Mesenchymal stem cell (in vitro differentiated cells and primary cell): Measurements from ENCODE around the gene NXPE4. TPM values are rescaled to one million over a fixed set of nuclear protein-coding genes. Genes with fewer than 3 reads are reported as not detected.
"Not testable (repeated sequence)": the region's sequence is repeated elsewhere in the genome, so short reads cannot be mapped to it uniquely, and the experiment has no call there.

Experiments
- DNase-seq: peaks from one replicate; pipeline ENCODE4 v3.0.0-alpha.2; 2013
- H2AFZ ChIP-seq: one replicate; pipeline ENCODE4 v1.6.1; 2013; ENCODE audit warnings: low read depth, mild to moderate bottlenecking, control low read depth, inconsistent platforms, low read length, moderate library complexity
- H2AK5ac ChIP-seq: 2 replicates; pipeline ENCODE4 v1.6.1; 2013; ENCODE audit warnings: low read length, moderate library complexity, mild to moderate bottlenecking, inconsistent platforms; ENCODE audit not compliant: severe bottlenecking
- H2BK120ac ChIP-seq: one replicate; pipeline ENCODE4 v1.6.1; 2013; ENCODE audit warnings: low read depth, mild to moderate bottlenecking, inconsistent platforms, low read length, moderate library complexity
- H2BK12ac ChIP-seq, 2 experiments: one replicate each; pipeline ENCODE4 v1.6.1; 2013; ENCODE audit warnings: inconsistent platforms in 2 of 2, low read length in 2 of 2, mild to moderate bottlenecking in 2 of 2, moderate library complexity in 2 of 2, control low read depth in 1 of 2
- H2BK15ac ChIP-seq: one replicate; pipeline ENCODE4 v1.6.1; 2013; ENCODE audit warnings: mild to moderate bottlenecking, low read depth, inconsistent platforms; ENCODE audit not compliant: poor library complexity, severe bottlenecking
- H2BK5ac ChIP-seq: 2 replicates; pipeline ENCODE4 v1.6.1; 2013; ENCODE audit warnings: low read depth, mild to moderate bottlenecking, low read length, control low read depth, inconsistent platforms; ENCODE audit not compliant: poor library complexity, severe bottlenecking
- H3K14ac ChIP-seq, 2 experiments: one replicate each; pipeline ENCODE4 v1.6.1; 2013; ENCODE audit warnings: inconsistent platforms in 2 of 2, low read length in 2 of 2, control low read depth in 1 of 2, mild to moderate bottlenecking in 1 of 2, moderate library complexity in 1 of 2
- H3K18ac ChIP-seq, 2 experiments: one replicate each; pipeline ENCODE4 v1.6.1; 2013; ENCODE audit warnings: inconsistent platforms in 2 of 2, low read length in 2 of 2, control low read depth in 1 of 2, low read depth in 1 of 2, mild to moderate bottlenecking in 1 of 2
- H3K23ac ChIP-seq, 2 experiments: one replicate each; pipeline ENCODE4 v1.6.1; 2013; ENCODE audit warnings: inconsistent platforms in 2 of 2, low read length in 2 of 2, mild to moderate bottlenecking in 2 of 2, moderate library complexity in 2 of 2, control low read depth in 1 of 2
- H3K27ac ChIP-seq: 2 replicates; pipeline ENCODE4 v1.5.1; 2013; ENCODE audit warnings: mild to moderate bottlenecking, moderate library complexity, low read length, control low read depth, inconsistent platforms; ENCODE audit not compliant: poor library complexity, severe bottlenecking
- H3K27me3 ChIP-seq, 2 experiments: 2 replicates each; pipeline versions ENCODE4 v1.6.1 to v1.7.0; 2013; ENCODE audit warnings: low read length in 2 of 2, mild to moderate bottlenecking in 2 of 2, moderate library complexity in 2 of 2, control low read depth in 1 of 2, inconsistent platforms in 1 of 2; ENCODE audit not compliant: control insufficient read depth in 1 of 2, insufficient read depth in 1 of 2
- H3K36me3 ChIP-seq, 2 experiments: 2 replicates each; pipeline versions ENCODE4 v1.6.1 to v1.7.0; 2013; ENCODE audit warnings: low read length in 2 of 2, control low read depth in 1 of 2, inconsistent platforms in 1 of 2, low read depth in 1 of 2, mild to moderate bottlenecking in 1 of 2; ENCODE audit not compliant: insufficient read depth in 2 of 2, control insufficient read depth in 1 of 2
- H3K4ac ChIP-seq, 2 experiments: one replicate each; pipeline ENCODE4 v1.6.1; 2013; ENCODE audit warnings: inconsistent platforms in 2 of 2, low read length in 2 of 2, mild to moderate bottlenecking in 2 of 2, moderate library complexity in 2 of 2, control low read depth in 1 of 2, low read depth in 1 of 2
- H3K4me1 ChIP-seq: 2 replicates; pipeline ENCODE4 v1.6.1; 2013; ENCODE audit warnings: low read depth, low read length, control low read depth; ENCODE audit not compliant: control insufficient read depth, insufficient read depth
- H3K4me2 ChIP-seq: 2 replicates; pipeline ENCODE4 v1.6.1; 2013; ENCODE audit warnings: low read length, mild to moderate bottlenecking, inconsistent platforms; ENCODE audit not compliant: poor library complexity, severe bottlenecking
- H3K4me3 ChIP-seq, 2 experiments: 2 replicates each; pipeline versions ENCODE4 v1.5.1 to v1.7.0; 2013; ENCODE audit warnings: low read length in 2 of 2, mild to moderate bottlenecking in 2 of 2, control low read depth in 1 of 2, low read depth in 1 of 2; ENCODE audit not compliant: insufficient read depth in 1 of 2
- H3K79me1 ChIP-seq: replicated peaks from 2 replicates; pipeline ENCODE4 v1.6.1; 2013; ENCODE audit warnings: mild to moderate bottlenecking, control low read depth, low read length, inconsistent platforms; ENCODE audit not compliant: poor library complexity, severe bottlenecking
- H3K9ac ChIP-seq: 2 replicates; pipeline ENCODE4 v1.7.0; 2013; ENCODE audit warnings: mild to moderate bottlenecking, low read length, moderate library complexity
- H3K9me3 ChIP-seq: 2 replicates; pipeline ENCODE4 v1.7.0; 2013; ENCODE audit warnings: mild to moderate bottlenecking, low read length; ENCODE audit not compliant: control insufficient read depth
- H4K8ac ChIP-seq: one replicate; pipeline ENCODE4 v1.6.1; 2013; ENCODE audit warnings: inconsistent platforms, mild to moderate bottlenecking, low read length, moderate library complexity
- H4K91ac ChIP-seq: one replicate; pipeline ENCODE4 v1.6.1; 2013; ENCODE audit warnings: mild to moderate bottlenecking, low read length, inconsistent platforms
- WGBS: methylation state at CpG from one replicate; pipeline ENCODE4 v1.1.7; 2013; ENCODE audit warnings: mixed read lengths; 5-methylcytosine and 5-hydroxymethylcytosine counted together
- polyA plus RNA-seq, 2 experiments: library from polyadenylated mRNA; stranded (reverse); fragments of 200-250 nt; gene quantifications; one replicate each; pipeline ENCODE4 v1.2.3, GENCODE V29; 2013

NXPE4 gene
- polyA plus RNA-seq (2013, experiment 1 of 2), result not detected
- not detected for polyA plus RNA-seq (2013, experiment 2 of 2)

GRCh38 chr11:114595571-114595970 is at the start of gene NXPE4:
TSS of gene NXPE4 (minus strand) at chr11:114595786. CDS start at chr11:114594759, 1,027 bp downstream.
- Histone ChIP-seq H3K9me3 (no peaks in the 10 kb centered on the region), H2BK15ac (no peak within 1 kb of the TSS), H3K79me1 (no peaks in the 10 kb centered on the region), H3K18ac (no peak within 1 kb of the TSS), H3K14ac (no peak within 1 kb of the TSS), H3K4me1 (no peaks in the 10 kb centered on the region), H3K9ac (no peak within 1 kb of the TSS), H2AFZ (no peak within 1 kb of the TSS), H3K36me3 (no peaks in the 10 kb centered on the region), H3K4me2 (no peak within 1 kb of the TSS), H2BK5ac (no peak within 1 kb of the TSS), H3K4me3 (no peak within 1 kb of the TSS), H2BK120ac (no peak within 1 kb of the TSS), H2BK12ac (no peak within 1 kb of the TSS), H3K4ac (no peak within 1 kb of the TSS), H3K23ac (no peak within 1 kb of the TSS), H3K27me3 (no peaks in the 10 kb centered on the region), H2AK5ac (no peak within 1 kb of the TSS), H4K91ac (no peak within 1 kb of the TSS), H3K27ac (no peak within 1 kb of the TSS), H4K8ac (no peak within 1 kb of the TSS)
- no peak for DNase-seq
- 62% methylated on average over 2 of the region's 2 CpGs for WGBS

GRCh38 chr11:114639440-114639839 is 43.9 kb upstream of the NXPE4 start:
- not testable (repeated sequence) for H3K27ac ChIP-seq, H3K4me3 ChIP-seq, H3K79me1 ChIP-seq, H4K8ac ChIP-seq, H2BK120ac ChIP-seq, H3K4me1 ChIP-seq, H3K4me2 ChIP-seq, H2AK5ac ChIP-seq, H3K23ac ChIP-seq, H2BK5ac ChIP-seq, H2BK12ac ChIP-seq, H3K9me3 ChIP-seq, H3K9ac ChIP-seq, H3K18ac ChIP-seq, H3K4ac ChIP-seq, DNase-seq, H3K27me3 ChIP-seq, H3K14ac ChIP-seq, H3K36me3 ChIP-seq, H2BK15ac ChIP-seq, H2AFZ ChIP-seq, H4K91ac ChIP-seq
- WGBS, result 98% methylated on average over 3 of the region's 6 CpGs

GRCh38 chr11:114631445-114631965 is 35.9 kb upstream of the NXPE4 start:
- not testable (repeated sequence) for H4K91ac ChIP-seq, H2BK5ac ChIP-seq, H3K4me3 ChIP-seq, H3K36me3 ChIP-seq, H3K9ac ChIP-seq, H3K4me2 ChIP-seq, H3K23ac ChIP-seq, H3K4me1 ChIP-seq, H3K79me1 ChIP-seq, H2AK5ac ChIP-seq, H3K27ac ChIP-seq, H3K27me3 ChIP-seq, H3K9me3 ChIP-seq, H4K8ac ChIP-seq, H2BK12ac ChIP-seq, DNase-seq, H3K4ac ChIP-seq, H2BK15ac ChIP-seq, H2BK120ac ChIP-seq, H2AFZ ChIP-seq, H3K18ac ChIP-seq, H3K14ac ChIP-seq
- WGBS, result 92% methylated on average over 9 of the region's 13 CpGs

GRCh38 chr11:114625294-114625693 is 29.7 kb upstream of the NXPE4 start:
- Histone ChIP-seq H3K36me3 (no peaks in the 10 kb centered on the region), H3K27ac (no peak overlapping the region), H2BK5ac (no peak overlapping the region)

More at GRCh38 chr11:114625294-114625693, 29.7 kb upstream of the NXPE4 start:
- no peak overlapping the region for H3K14ac ChIP-seq
- H3K4me2 ChIP-seq, result no peak overlapping the region
- no peak overlapping the region for H3K18ac ChIP-seq
- H4K8ac ChIP-seq, result no peak overlapping the region
- H3K23ac ChIP-seq, result no peak overlapping the region
- no peak overlapping the region for H2BK12ac ChIP-seq
- no peaks in the 10 kb centered on the region for H3K27me3 ChIP-seq
- no peak overlapping the region for H4K91ac ChIP-seq
- H2BK15ac ChIP-seq, result no peak overlapping the region
- H3K9me3 ChIP-seq, result peaks cover 13% of the 10 kb centered on the region
- 72% methylated on average over 7 of the region's 7 CpGs for WGBS
- no peak overlapping the region for H3K9ac ChIP-seq
- H3K79me1 ChIP-seq, result no peaks in the 10 kb centered on the region
- no peak overlapping the region for H2AFZ ChIP-seq
- H3K4ac ChIP-seq, result no peak overlapping the region
- no peaks in the 10 kb centered on the region for H3K4me1 ChIP-seq
- no peak overlapping the region for H3K4me3 ChIP-seq
- H2BK120ac ChIP-seq, result no peak overlapping the region
- H2AK5ac ChIP-seq, result no peak overlapping the region
- no peak for DNase-seq
